Motor neuron (in vitro differentiated cells): Measurements from ENCODE around the gene MAP3K9. TPM values are rescaled to one million over a fixed set of nuclear protein-coding genes. Genes with fewer than 3 reads are reported as not detected.

ENCODE experiments used
- ATAC-seq, 8 experiments: fragments of 200-7000 bp; cut with Tn5 transposase; replicated peaks in 6 of 8; 2 replicates each; pipeline ENCODE4 v1.8.0; 2021; ENCODE audit warnings: mild to moderate bottlenecking in 8 of 8, moderate library complexity in 8 of 8
- H3K27ac ChIP-seq, 2 donors: fragments of 250-450 bp; sonication (Bioruptor Pico); 2 replicates each; pipeline ENCODE4 v1.9.0; 2021; ENCODE audit warnings: antibody characterized with exemption in 2 of 2, mild to moderate bottlenecking in 2 of 2, moderate library complexity in 1 of 2
- H3K4me1 ChIP-seq, 2 donors: fragments of 250-450 bp; sonication (Bioruptor Pico); replicated peaks in 1 of 2; 2 replicates each; pipeline ENCODE4 v1.6.1; 2021; ENCODE audit warnings: antibody characterized with exemption in 2 of 2, mild to moderate bottlenecking in 2 of 2, moderate library complexity in 1 of 2
- H3K4me3 ChIP-seq, 5 donors: fragments of 250-450 bp; sonication (Bioruptor Pico); 2 replicates each; pipeline ENCODE4 v1.9.0; 2021; ENCODE audit warnings: antibody characterized with exemption in 5 of 5, mild to moderate bottlenecking in 5 of 5, moderate library complexity in 4 of 5
- WGBS, 10 experiments: fragments of 450-650 bp; shearing (Covaris generic); methylation state at CpG; one replicate each; pipeline ENCODE4 v1.0.0; 2022; 5-methylcytosine and 5-hydroxymethylcytosine counted together
- in situ Hi-C, 9 experiments: fragments of 400-800 bp; cut with MboI; loops; one replicate each; pipeline ENCODE4 v1.15.0; 2021; ENCODE audit warnings: low sequenced_read_pairs in 9 of 9, low pct_unique_long_range_greater_than_20kb in 2 of 9; ENCODE audit not compliant: unreplicated experiment in 9 of 9
- total RNA-seq, 8 experiments: library from RNA; unstranded; fragments of 300-600 nt; gene quantifications; 2 replicates each; pipeline versions ENCODE4 v1.2.3 to v1.2.4, GENCODE V29; 2022

Gene MAP3K9
- total RNA-seq, 8 experiments from 2014 or later, result 1.0 to 12.2 (median 10.5) TPM

GRCh38 chr14:70697701-70698100 lies 111.6 kb downstream of the MAP3K9 start:
- peak in 3 of 8 experiments; percentile 67 to 82 (median 80) for ATAC-seq
- in situ Hi-C loops, result no loop called here
- no peak overlapping the region for H3K4me3 ChIP-seq
- no peaks in the 10 kb centered on the region for H3K4me1 ChIP-seq
- H3K27ac ChIP-seq, result no peak overlapping the region
- whole genome bisulfite sequencing, 10 experiments, result 0 to 100% (median 75%) methylated on average over 1 to 2 of the region's 2 CpGs; no CpG with 5 or more reads in 1 of the 10 experiments

DNA sequence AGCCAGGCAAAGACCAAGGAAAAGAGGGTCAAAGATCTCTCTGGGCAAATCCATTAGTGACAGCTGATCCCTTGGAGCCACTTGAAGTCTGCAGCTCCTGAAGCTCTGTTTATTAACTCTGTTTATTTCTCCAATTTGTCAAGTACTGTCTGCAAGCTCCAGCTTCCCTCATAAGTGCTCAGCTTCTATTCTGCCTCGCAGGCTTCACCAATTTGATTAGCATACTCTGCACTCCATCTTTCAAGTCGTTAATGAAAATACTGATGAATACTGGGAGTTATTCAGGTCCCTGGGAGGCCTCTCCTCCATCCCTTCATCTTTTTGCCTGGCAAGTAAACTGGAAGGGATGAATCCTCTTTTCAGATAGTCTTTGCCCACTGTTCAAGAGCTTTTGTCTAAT lies 113.3 kb downstream of the MAP3K9 start:
- Histone ChIP-seq H3K4me3 (no peak overlapping the region), H3K27ac (no peak overlapping the region), H3K4me1 (no peaks in the 10 kb centered on the region)
- peak in 4 of 8 experiments; percentile 32 to 60 (median 46) for ATAC-seq
- in situ Hi-C loops, result no loop called here
- 0 to 50% (median 25%) methylated on average over 1 to 2 of the region's 2 CpGs; no CpG with 5 or more reads in 3 of the 10 experiments for WGBS, 10 experiments

DNA sequence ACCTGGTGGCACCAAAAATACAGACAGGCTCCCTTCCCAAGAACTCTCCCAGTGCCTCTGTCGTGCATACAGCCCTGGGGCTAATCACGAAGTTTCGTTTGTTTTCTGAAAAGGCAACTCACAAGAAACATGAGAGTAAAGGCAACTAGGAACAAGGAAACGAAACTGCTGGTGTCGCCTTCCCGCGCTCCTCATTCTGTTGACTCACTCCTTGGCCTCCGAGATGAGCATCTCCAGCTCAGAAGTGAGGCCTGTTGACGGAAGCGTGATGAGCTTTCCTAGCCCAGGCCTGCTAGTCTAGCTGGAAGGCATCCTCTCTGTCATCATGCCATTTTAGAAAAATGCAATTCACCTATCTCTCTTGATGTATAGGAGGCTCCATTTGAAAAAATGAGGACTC lies 117.1 kb downstream of the MAP3K9 start:
- 83 to 100% (median 94%) methylated on average over 2 to 10 of the region's 10 CpGs; no CpG with 5 or more reads in 4 of the 10 experiments for WGBS, 10 experiments
- Histone ChIP-seq H3K27ac (no peak overlapping the region), H3K4me1 (no peaks in the 10 kb centered on the region), H3K4me3 (no peak overlapping the region)
- in situ Hi-C loops, result no loop called here
- no peak for ATAC-seq

DNA sequence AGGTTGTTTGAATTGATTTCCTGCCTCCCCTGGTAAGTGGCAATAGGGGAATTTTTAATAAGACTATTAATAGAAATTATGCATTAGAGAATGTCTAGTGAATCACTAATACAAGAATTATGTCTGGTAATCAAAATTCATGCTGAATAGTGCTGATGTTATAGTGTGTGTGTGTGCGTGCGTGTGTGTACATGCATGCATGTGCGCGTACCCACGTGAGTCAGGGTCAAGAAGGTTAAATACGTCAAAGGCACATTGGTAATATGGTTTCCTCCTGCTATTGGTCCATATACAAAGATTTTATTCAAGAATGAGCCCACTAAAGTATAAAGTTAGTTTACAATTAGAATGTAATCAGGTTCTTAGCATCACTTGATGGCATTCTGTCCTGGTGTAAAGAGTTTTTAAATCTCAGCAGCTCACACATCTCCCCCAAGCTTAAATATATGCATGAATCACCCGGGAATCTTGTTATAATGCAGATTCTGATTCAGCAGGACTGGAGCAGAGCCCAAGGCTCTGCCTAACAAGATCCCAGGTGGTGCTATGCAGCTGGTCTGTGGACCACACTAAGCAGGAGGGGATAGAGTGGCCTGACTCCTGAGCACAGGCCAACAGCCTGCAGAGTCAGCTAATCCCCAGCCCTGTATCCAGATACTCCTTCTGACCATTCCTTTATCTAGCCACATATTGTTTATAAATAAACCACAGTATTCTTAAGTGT lies 123.7 kb downstream of the MAP3K9 start:
- WGBS, 10 experiments, result 27 to 93% (median 64%) methylated on average over 1 to 7 of the region's 7 CpGs
- in situ Hi-C loops, result no loop called here
- no peak overlapping the region for H3K27ac ChIP-seq
- H3K4me1 ChIP-seq, result peaks cover 0 to 5% of the 10 kb centered on the region in 2 donors
- H3K4me3 ChIP-seq, result no peak overlapping the region
- ATAC-seq, result peak; percentile 31 to 81 (median 54)

GRCh38 chr14:70683983-70684382 lies 125.3 kb downstream of the MAP3K9 start:
- 40 to 73% (median 57%) methylated on average over 1 to 6 of the region's 6 CpGs; no CpG with 5 or more reads in 5 of the 10 experiments for WGBS, 10 experiments
- in situ Hi-C loops, result no loop called here
- H3K27ac ChIP-seq, result no peak overlapping the region
- H3K4me1 ChIP-seq, result peaks cover 0 to 5% of the 10 kb centered on the region in 2 donors
- no peak for ATAC-seq
- H3K4me3 ChIP-seq, result no peak overlapping the region

GRCh38 chr14:70680748-70681147 lies 128.6 kb downstream of the MAP3K9 start:
- ATAC-seq, result no peak
- in situ Hi-C loops, result no loop called here
- WGBS, 10 experiments, result 12 to 94% (median 77%) methylated on average over 1 to 2 of the region's 2 CpGs

GRCh38 chr14:70677341-70677740 lies 132.0 kb downstream of the MAP3K9 start:
- Histone ChIP-seq H3K4me3 (no peak overlapping the region), H3K4me1 (no peaks in the 10 kb centered on the region), H3K27ac (no peak overlapping the region)
- in situ Hi-C loops, result no loop called here
- ATAC-seq, result peak in 2 of 8 experiments; percentile 43 to 72
- 0 to 100% (median 39%) methylated on average over 1 to 4 of the region's 6 CpGs; no CpG with 5 or more reads in 4 of the 10 experiments for WGBS, 10 experiments

More at GRCh38 chr14:70680748-70681147, 128.6 kb downstream of the MAP3K9 start:
- H3K4me3 ChIP-seq, result no peak overlapping the region
- no peak overlapping the region for H3K27ac ChIP-seq
- H3K4me1 ChIP-seq, result peaks cover 0 to 2% of the 10 kb centered on the region in 2 donors

Other genes with a start within 250 kb of the MAP3K9 start
- gene MED6, start 208.9 kb downstream of the MAP3K9 start, total RNA-seq, result 10 to 100 TPM; 28.3 to 49.0 (median 35.8) TPM
- gene TTC9, start 167.6 kb downstream of the MAP3K9 start, total RNA-seq, result 10 to 100 TPM in 1 of 8 experiments, 1 to 10 TPM in 7; 2.1 to 17.4 (median 5.1) TPM
- 10 to 100 TPM; 17.2 to 79.9 (median 32.7) TPM for gene PCNX1, start 97.9 kb upstream of the MAP3K9 start, total RNA-seq